ENCODE results near the gene FBXW12.

DNA sequence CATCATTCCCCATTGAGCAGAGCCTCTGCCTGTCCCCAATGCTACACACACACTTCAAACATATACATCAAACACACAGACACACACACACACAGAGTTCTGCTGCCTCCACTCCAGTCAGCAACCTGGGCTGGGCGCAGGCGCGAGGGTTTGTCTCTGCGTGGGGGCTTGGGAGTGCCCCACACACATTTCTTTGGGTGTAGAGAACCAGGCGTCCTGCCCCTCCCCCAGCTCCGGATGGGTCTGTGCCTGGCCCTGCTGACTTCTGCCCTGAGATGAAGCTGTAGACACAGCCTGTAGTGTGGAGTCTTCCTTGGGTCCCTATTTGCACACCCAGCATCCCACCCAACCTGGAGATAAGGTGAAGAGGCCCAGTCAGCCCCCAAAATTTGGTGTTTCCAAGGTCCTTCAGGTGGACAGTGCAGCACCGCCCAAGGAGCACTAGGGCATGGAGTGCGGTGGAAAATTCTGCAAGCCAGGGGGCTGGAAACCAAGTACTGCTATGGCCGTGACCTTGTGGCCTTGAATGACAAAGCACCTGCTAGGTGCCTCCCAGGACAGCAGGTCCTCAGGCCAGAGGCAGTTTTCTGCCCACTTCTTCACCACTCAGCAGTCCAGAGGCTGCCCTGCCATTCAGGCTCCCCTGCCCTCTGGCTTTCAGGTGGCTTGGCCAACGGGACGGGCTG, 26.8 kb downstream of the FBXW12 start:
- TF ChIP-seq, protein P1, sequence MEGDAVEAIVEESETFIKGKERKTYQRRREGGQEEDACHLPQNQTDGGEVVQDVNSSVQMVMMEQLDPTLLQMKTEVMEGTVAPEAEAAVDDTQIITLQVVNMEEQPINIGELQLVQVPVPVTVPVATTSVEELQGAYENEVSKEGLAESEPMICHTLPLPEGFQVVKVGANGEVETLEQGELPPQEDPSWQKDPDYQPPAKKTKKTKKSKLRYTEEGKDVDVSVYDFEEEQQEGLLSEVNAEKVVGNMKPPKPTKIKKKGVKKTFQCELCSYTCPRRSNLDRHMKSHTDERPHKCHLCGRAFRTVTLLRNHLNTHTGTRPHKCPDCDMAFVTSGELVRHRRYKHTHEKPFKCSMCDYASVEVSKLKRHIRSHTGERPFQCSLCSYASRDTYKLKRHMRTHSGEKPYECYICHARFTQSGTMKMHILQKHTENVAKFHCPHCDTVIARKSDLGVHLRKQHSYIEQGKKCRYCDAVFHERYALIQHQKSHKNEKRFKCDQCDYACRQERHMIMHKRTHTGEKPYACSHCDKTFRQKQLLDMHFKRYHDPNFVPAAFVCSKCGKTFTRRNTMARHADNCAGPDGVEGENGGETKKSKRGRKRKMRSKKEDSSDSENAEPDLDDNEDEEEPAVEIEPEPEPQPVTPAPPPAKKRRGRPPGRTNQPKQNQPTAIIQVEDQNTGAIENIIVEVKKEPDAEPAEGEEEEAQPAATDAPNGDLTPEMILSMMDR (IDR thresholded peaks at IDR 0.05; ENCODE audit: insufficient read depth, low read length) = no peak
- no peak for TF ChIP-seq POLR2AphosphoS5 (IDR thresholded peaks at IDR 0.05; ENCODE audit: low read depth)
- no peak for TF ChIP-seq SPI1 (IDR thresholded peaks at IDR 0.05; ENCODE audit: borderline replicate concordance, low read depth)
- TF ChIP-seq, protein P2, sequence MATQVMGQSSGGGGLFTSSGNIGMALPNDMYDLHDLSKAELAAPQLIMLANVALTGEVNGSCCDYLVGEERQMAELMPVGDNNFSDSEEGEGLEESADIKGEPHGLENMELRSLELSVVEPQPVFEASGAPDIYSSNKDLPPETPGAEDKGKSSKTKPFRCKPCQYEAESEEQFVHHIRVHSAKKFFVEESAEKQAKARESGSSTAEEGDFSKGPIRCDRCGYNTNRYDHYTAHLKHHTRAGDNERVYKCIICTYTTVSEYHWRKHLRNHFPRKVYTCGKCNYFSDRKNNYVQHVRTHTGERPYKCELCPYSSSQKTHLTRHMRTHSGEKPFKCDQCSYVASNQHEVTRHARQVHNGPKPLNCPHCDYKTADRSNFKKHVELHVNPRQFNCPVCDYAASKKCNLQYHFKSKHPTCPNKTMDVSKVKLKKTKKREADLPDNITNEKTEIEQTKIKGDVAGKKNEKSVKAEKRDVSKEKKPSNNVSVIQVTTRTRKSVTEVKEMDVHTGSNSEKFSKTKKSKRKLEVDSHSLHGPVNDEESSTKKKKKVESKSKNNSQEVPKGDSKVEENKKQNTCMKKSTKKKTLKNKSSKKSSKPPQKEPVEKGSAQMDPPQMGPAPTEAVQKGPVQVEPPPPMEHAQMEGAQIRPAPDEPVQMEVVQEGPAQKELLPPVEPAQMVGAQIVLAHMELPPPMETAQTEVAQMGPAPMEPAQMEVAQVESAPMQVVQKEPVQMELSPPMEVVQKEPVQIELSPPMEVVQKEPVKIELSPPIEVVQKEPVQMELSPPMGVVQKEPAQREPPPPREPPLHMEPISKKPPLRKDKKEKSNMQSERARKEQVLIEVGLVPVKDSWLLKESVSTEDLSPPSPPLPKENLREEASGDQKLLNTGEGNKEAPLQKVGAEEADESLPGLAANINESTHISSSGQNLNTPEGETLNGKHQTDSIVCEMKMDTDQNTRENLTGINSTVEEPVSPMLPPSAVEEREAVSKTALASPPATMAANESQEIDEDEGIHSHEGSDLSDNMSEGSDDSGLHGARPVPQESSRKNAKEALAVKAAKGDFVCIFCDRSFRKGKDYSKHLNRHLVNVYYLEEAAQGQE (IDR thresholded peaks at IDR 0.05; ENCODE audit: insufficient replicate concordance, low read depth) = no peak

Data from HL-60 (cell line).